OCI-M1 (cell line): ENCODE measurements around the gene SLC12A2.

Experiments
- DNase-seq: peaks from one replicate; lab custom pipeline; 2025; lab: John Stamatoyannopoulos, UW

SLC12A2 gene

DNA sequence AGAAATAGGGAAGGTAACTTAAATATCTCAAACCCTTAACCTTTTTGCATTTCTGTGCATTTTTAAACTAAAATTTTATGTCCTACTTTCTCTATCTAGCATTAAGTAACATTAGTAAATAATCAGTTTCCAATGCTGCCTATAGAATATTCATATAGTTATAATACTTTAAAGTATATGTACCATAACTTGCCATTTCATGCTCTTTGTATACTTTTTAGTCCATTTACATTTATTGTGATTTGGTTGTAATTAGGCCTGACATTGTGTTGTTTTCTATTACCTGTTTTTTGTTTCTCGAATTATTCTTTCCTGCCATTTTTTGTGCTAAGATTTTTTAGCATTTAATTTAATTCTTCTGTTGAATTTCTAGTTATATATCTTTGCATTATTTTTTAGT is 13.7 kb downstream of the SLC12A2 start:
- no peak for DNase-seq

DNA sequence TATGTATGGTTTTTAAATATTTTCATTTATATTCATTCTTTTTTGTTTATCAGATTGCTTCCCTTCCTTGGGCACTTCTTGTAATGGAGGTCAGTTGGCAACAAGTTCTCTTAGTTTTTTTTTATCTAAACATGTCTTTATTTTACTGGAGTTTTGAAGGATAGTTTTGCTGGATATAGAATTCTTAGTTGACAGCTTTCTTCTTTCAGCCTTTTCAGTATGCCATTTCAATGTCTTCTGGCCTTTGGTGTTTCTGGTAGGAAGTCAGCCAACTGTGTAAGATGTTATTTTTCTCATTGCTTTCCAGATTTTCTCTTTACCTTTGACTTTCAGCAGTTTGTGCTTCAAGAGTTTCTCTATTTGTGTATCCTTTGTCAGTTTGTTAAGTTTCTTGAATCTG is 14.2 kb downstream of the SLC12A2 start:
- DNase-seq, result no peak

DNA sequence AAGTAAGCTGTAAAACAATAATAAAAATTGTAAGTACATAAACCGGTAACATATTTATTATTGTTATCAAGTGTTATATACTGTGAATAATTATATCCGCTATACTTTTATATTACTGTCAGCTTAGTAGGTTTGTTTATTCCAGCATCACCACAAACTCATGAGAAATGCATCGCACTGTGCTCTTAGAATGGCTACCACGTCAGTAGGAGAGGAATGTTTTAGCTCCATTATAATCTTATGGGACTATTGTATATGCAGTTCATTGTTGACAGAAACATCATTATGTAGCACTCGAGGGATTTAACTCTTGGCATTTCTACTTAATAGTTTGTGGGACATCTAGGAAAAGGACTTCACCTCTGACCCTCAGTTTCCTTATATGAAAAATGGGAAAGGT is 16.4 kb downstream of the SLC12A2 start:
- no peak for DNase-seq

DNA sequence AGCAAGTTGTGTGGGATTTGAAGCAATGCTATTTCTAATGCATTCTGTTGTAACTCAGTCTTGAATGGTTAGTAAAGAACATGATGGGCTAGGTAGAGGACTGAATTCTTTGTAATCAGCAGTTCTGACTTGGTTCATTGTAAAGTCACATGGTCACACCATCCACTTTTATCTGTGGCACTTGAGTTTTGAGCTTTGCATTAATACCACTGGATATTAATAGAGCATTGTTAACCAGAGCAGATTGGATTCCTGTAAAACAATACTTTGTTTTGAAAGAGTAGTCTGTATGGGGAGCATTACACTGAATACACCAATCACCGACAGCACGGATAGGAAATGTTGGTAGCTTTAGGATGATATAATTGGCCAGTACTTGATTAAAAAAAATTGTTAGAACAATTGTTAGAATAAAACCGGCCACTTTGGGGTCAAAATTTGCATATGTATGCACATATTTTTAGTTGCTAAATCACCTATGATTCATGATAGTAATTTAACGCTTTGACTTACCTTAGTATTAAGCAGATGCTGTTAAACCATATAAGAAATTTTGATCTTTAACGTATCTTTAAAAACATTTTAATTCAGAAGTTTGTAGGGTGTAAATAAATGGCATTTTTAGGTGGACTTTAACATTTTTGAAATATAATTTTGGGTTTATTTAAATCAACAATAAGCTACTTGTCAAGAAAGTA is 17.4 kb downstream of the SLC12A2 start:
- no peak for DNase-seq

DNA sequence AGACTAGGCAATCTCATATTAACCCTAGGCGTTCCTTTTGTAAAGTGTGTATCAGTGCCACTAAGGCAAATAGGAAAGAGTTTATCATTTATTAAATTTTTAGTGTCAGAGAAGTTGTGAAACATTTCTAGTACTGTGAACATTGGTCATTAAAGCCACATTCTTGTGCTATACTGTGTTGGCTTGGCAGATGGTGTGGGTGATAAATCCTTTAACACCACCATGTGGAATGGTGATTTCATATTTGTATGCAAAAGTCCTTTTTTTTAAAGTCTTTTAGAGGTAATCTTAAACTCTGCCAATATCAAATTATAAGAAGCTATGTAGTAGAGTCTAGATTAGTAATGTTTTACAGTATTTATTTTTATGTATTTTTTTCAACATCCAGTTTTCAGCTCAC is 18.1 kb downstream of the SLC12A2 start:
- DNase-seq, result no peak

DNA sequence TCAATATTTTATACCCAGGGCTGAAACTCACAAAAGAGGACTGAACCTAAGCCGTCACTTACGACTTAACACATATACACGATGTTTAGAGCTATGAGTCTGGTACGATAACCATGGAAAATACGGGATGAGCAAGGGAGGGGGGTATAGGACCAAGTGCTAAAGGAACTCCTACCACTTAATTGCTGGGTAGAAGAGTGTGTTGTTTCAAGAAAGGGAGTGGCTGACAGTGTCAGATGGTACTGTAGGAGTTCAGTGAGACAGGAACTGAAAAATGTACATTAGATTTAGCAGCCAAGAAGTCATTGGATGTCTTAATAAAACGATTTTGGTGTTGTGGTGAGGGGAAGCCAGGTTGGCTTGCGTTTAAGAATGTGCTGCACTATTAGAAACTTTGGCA is 21.6 kb downstream of the SLC12A2 start:
- DNase-seq, result no peak

DNA sequence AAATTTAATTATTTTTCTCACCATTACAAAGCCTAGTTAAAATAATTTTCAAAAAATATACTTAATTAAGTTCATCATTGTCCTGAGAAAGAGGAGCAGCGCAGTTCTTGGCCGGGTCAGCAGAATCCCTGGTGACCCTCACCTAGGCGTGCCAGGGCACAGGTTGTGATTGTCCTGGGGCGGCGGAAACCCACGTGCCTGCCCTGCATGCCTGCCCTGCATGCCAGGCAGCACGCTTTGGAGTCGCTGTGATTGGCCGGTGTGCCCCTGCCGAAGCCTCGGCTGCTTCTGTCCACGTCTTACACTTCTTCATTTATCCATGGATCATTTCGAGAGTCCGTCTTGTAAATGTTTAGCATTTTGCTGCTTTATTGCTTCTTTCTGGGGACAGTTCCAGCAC is 25.6 kb downstream of the SLC12A2 start:
- DNase-seq, result no peak

DNA sequence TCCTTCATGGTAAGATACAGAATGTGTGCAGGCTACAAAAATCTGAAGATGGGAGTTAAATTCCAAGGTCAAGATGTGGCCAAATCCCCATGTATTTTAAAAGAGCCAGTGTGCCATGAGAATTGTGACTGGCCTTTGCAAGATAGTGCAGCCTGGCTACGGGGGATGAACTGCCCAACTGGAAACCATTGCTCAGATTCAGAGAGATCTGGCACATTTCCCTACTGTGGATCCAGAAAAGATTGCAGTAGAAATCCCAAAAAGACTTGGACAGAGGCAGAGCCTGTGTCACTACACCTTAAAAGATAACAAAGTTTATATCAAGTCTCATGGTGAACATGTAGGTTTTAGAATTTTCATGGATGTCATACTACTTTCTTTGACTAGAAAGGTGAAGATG is 26.2 kb downstream of the SLC12A2 start:
- DNase-seq, result no peak

DNA sequence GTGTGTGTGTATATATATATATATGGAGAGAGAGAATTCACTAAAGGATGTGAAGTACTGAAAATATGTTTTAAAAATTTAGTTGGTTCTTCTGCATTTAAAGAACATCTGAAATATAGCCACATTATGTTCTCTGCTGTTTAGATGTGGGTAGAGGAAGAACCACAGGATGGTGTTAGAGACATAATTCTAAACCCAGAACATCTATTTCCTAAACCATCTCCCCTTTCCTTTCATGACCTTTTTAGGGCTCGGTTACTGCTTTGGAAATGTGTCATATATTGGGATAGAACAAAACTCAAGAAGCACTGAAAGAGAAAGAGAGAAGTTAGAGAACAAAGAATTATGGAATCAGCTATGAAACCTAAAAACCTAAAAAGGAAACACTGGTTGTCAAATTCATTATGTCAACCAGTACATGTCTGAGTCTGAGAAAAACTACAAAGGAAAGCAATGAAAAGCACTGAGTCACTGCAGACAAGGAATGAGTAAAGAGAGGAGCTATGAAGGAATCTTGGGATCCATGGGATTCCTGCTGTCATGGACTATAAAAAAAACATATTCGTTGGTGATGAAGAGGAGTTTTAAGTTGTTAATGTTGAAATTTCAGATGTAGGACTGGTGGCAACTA is 28.4 kb downstream of the SLC12A2 start:
- DNase-seq, result no peak

DNA sequence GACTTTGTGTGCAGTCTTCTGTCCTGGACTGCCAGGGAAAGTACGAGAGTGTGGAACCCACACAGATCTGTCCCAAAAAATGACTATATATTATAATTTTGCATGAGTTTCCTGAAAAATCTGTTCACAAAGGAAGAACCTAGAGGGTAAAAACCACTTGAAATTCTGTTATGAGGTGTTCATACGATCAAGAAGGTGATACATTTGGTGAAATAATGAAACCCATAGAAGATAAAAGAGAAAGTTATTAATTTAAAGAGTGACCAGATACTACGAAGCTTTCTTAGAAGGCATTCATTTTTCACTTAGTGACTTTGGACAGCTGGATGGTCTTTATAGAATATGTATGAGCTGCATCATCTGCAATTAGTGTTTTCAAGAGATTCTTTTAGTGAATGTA is 32.9 kb downstream of the SLC12A2 start:
- DNase-seq, result no peak

DNA sequence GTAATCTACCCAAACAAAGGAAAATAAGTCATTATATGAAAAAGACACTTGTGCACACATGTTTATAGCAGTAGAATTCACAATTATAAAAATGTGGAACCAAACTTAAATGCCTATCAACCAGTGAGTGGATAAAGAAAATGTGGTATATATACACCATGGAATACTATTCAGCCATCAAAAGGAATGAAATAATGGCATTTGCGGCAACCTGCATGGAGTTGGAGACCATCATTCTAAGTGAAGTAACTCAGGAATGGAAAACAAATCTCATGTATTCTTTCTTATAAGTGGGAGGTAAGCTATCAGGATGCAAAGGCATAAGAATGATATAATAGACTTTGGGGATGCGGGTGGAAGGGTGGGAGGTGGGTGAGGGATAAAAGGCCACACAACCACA is 34.6 kb downstream of the SLC12A2 start:
- no peak for DNase-seq

DNA sequence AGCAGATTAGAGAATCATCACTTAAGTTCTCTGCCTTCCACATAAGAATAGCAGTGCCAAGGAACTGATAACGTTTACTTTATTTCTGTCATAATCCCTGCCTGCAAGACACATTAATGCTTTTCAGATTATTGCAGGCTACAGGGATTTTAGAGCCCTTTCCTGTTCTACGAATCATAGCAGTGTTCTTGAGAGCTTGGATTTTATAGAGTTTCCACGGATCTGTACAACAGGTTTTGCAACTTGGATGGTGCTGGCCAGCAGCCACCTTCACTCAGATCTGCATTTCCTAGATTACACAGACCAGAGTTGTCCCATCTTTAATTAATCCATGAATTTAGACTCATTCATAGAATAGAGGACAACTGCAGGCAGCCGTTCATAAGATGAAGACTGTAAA is 38.1 kb downstream of the SLC12A2 start:
- no peak for DNase-seq

DNA sequence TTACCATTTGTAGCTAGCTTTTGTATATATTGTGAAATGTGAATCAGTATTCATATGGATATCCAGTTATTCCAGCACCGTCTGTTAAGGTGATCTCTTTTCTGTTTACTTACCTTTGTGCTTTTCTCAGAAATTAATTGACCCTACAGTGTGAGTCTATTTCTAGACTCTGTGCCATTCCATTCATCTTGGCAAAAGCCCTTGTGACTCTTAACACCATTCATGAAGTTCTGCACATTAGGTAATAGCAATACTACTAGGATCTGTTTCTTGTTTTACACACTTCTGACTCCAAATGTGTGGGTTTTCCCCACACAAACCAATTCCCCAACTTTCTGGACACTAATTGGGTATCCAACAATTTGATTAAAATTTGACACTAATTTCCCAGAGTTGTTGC is 40.4 kb downstream of the SLC12A2 start:
- no peak for DNase-seq

DNA sequence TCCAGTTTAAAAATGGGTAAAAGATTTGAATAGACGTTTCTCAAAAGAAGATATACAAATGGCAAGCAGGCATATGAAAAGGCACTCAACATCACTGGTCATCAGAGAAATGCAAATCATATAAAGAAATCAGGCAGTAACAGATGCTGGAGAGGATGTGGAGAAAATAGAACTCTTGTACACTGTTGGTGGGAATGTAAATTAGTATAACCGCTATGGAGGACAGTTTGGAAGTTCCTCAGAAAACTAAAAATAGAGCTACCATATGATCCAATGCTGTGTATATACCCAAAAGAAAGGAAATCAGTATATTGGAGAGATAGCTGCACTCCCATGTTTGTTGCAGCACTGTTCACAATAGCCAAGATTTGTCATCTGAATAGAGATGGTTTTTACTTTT is 42.7 kb downstream of the SLC12A2 start:
- no peak for DNase-seq

DNA sequence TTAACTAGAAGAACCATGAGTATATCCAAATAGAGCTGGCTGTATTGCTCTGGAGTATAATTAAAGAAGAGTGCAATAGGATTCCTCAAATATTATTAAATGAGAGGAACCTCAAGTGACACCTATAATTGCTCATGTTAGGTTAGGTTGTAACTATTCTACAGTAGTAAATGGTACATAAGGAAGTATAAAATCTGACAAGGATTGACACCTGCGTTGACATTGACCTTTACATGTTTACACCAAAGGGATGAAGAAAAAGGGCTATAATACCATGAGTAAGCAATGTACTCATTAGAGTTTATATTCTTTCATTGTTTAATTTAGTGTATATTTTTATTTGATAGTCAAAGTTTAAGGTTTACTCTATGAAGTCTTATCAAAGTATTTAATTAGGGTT is 48.9 kb downstream of the SLC12A2 start:
- DNase-seq, result no peak

DNA sequence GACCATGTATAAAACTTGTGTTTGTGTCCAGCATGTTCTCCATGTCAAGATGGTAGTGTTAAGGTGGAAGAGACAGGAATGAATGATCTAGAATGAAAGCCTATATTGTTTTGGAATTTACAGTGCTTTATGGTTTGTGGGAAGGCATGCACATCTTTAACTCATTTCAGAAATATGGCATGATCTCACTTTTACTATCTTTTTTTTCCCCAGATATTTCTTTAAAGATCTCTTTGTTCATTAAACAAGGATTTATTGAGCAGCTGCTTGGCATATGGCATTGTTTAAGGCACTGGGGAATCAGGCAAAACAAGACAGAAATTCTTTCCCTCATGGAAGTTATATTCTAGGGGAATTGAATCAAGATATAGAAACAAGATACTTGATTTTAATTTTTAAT is 51.7 kb downstream of the SLC12A2 start:
- DNase-seq, result no peak

DNA sequence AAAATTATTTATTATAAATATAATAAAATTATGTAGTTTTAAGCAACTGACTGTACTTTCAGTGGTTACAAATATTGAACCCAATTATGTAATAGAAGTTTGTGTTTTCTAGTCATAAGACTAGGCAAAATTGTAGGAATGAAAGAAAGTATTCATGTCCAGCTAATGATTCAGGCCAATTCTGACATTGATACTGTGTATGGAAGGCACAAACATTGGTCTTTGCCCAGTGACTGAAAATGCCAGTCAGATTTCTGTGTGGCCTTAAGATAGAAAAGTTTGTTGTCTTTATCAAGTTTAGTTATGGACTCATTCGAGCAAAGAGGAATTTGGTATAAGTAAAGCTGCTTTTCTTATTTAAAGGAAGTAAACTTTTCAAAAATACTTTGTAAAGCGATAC is 60.3 kb downstream of the SLC12A2 start:
- DNase-seq, result no peak

DNA sequence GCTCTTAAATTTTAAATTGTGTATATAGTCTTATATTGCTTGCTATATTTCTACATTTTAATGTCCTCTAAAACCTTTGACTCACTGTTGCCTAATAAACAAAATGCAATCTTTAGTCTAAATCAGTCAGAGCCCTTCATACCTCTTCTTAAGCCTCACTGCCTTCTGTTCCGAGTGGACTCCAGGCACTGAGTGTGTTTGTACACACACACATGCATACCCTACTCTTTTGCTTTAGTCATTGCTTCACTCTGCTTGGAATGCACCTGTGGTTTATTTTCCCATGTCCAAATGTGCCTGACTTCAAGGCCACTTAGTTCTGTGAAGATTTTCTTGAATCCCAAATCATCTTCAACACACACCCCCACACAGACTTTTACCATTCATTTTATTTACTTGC is 60.9 kb downstream of the SLC12A2 start:
- no peak for DNase-seq

DNA sequence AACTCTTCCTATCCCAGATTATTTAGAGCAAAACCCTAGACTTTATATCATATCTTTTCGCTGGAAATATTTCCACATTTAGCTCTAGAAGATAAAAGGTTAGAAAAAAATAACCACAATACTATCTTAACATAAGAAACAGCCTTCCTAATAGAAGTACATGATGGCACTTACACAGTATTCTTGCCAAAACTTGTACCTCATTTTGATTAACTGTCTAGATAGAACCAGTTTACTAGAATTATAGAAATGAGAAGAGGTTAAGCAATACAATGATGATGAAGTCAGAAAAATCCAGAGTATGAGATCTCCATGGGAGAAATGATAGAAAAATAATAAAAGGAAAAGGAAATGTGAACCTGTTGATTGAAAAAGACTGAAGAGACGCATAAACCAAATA is 63.1 kb downstream of the SLC12A2 start:
- DNase-seq, result no peak

DNA sequence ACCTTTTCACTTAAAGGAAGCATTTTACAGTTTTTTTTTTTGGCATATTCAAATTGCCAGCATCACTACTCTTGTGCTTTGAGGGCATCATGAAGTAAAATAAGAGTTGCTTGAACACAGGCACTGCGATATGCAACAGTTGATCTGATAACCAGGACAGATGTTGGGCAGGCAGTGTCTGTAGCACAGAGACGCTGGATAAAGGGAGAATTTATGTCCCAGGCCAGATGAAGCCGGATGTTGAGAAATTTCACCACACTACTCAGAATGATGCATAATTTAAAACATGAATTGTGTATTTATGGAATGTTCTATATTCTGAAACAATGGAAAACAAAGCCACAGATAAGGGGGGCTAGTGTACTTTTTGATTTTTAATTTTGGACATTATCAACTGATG is 71.4 kb downstream of the SLC12A2 start:
- no peak for DNase-seq

DNA sequence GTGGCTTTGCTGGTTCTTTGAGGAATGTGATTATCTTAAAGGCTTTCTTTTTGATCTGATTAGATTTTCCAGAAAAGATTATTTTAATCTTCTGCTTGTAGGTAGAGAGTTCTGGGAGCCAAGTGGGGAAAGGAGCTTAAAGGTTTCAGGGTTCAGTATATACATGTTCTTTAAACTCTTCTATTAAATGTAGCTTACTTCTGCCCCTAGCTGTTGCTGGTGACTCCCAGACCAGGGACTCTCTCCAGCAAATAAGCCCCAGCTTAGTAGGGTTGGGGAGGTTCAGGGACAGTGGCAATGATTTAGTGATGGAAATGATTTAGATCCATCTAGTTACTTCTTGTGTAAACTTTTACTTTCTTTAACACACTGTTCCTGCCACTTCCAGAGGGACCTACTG is 72.2 kb downstream of the SLC12A2 start:
- no peak for DNase-seq

DNA sequence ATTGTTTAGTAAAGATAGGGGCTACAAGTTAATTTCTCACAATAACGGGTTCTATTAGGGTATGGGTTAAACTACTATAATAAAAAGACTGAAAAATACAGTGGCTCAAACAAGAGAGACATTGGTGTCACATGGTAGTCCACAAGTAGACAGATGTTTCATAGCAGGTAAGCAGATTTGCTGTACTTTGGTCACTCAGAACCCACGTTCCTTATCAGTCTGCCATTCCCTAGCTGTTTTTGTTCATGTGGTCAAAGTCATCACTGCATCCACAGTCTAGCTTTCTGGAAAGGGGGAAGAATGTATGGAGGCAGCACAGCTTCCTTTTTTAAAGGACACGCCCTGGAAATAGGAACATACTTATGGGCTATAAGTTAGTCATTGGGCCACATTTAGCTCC is 73.0 kb downstream of the SLC12A2 start:
- DNase-seq, result no peak

DNA sequence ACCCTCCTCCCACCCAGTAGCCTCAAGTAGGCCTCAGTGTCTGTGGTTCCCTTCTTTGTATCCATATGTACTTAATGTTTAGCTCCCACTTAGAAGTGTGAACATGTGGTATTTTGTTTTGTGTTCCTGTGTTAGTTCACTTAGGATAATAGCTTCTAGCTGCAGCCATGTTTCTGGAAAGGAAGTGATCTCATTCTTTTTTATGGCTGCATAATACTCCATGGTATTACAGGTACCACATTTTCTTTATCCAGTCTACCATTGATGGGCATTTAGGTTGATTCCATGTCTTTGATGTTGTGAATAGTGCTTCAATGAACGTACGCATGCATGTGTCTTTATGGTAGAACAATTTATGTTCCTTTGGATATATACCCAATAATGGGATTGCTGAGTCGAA is 74.8 kb downstream of the SLC12A2 start:
- no peak for DNase-seq

DNA sequence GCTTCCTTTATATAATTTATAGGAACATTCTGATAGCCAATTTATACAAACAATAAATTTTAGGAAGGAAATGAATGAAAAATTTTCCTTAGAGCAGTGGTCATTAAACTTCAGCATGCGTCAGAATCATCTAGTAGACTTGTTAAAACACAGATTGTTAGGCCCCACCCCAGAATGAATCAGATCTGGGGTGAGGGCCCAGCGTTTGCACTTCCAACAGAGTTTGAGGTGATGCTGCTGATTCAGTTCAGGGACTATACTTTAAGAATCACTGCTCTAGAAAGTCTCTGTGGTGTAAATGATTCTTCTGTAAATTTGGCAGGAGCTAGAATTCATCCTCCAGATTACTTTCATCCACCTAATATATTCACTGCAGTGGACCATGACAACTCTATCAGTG is 80.4 kb downstream of the SLC12A2 start:
- DNase-seq, result no peak
